NCI-H345 treated with DMSO at 0.1 percent for 48 hours (cell line): ENCODE measurements around the gene YPEL3.
A peak's percentile ranks its signal among the peaks of the same experiment; 100 is the strongest.

ENCODE experiments used
- DNase-seq: peaks from one replicate; lab custom pipeline; 2025; ENCODE audit not compliant: unreplicated experiment; lab: John Stamatoyannopoulos, UW

YPEL3 gene

DNA sequence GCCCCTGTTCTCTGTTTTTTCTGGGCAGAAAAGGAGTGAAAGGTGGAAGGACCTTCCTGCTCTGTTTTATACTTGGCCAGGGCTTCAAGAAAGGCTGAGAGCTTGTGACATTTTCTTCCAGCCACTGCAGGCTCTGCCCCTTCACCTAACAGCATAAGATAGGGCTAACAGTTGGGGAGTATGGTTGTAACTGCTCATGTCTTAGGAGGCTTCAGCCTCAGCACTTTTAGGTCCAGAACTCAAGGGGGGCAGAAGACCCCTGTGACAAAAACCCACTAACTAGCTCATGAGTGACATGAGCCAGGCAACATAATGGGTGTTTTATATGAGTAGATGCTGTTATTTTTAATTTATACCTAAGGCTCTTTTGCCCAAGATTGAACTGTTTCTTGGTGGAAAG is 25.5 kb downstream of the YPEL3 start:
- DNase-seq, result no peak

DNA sequence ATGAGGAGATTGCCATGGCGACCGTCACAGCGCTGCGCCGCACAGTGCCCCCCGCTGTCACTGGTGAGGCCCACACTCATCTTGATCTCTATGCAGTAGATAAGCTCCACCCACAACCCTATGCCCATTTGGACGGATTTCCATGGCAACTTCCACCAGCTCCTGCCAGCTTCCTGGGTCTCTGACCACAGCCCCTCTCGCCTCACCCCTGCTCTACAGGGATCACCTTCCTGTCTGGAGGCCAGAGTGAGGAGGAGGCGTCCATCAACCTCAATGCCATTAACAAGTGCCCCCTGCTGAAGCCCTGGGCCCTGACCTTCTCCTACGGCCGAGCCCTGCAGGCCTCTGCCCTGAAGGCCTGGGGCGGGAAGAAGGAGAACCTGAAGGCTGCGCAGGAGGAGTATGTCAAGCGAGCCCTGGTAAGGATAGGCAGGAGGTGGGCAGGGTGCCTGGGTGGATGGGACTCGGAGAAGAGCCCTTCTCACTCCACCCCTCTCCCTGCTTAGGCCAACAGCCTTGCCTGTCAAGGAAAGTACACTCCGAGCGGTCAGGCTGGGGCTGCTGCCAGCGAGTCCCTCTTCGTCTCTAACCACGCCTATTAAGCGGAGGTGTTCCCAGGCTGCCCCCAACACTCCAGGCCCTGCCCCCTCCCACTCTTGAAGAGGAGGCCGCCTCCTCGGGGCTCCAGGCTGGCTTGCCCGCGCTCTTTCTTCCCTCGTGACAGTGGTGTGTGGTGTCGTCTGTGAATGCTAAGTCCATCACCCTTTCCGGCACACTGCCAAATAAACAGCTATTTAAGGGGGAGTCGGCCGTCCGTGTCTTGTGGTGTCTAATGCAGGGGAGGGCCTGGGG is 26.2 kb downstream of the YPEL3 start:
- DNase-seq, result no peak

DNA sequence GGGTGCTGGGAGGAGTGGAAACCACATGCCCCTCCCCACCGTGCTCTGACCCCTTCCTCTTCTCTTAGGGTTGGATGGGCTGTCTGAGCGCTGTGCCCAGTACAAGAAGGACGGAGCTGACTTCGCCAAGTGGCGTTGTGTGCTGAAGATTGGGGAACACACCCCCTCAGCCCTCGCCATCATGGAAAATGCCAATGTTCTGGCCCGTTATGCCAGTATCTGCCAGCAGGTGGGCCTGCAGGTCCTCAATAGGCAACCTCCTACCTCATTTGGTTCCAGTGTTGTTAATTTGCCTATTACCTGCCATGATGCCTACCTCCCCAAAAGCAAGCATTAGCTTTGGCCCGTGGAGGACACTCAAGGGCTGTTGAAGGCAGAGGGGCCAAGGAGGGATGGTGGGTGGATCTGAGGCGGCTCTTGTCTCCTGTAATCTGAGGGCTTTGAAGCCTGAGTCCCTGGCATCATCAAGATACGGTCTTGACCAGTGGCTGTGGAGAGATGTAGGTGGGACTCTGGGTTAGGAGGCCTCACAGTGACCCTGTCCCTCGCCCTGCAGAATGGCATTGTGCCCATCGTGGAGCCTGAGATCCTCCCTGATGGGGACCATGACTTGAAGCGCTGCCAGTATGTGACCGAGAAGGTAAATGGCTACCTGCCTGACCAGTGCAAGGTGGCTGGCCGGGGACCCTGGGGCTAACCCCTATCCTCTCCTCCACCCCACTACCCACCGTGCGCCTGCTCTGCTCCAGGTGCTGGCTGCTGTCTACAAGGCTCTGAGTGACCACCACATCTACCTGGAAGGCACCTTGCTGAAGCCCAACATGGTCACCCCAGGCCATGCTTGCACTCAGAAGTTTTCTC is 27.0 kb downstream of the YPEL3 start:
- no peak for DNase-seq

DNA sequence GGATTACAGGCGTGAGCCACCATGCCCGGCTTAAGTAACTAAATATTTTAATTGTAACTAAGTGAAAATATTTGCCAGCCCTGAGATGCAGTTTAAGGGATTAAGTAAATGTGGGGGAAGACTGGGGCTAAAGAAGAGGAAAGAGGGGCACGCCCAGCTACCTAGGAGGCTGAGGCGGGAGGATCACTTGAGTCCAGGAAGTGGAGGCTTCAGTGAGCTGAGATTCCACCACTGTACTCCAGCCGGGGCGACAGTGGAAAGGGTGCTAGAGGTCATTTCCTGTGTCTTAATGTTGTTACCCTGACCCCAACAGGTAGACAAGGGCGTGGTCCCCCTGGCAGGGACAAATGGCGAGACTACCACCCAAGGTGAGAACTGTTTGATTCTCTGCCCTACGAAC is 27.7 kb downstream of the YPEL3 start:
- DNase-seq, result no peak

DNA sequence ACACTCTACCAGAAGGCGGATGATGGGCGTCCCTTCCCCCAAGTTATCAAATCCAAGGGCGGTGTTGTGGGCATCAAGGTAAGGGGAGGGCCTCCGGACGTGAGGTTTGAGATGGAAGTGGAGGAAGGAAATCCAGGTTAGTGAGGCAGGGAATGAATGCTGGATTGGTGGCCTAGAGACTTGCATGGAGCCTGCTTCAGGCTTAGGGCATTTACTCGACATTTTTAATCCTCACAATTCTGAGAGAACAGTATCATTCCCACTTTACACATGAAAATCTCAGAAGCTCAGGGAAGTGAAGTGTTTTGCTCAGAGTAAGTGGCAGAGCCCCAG is 28.5 kb downstream of the YPEL3 start:
- DNase-seq, result no peak

DNA sequence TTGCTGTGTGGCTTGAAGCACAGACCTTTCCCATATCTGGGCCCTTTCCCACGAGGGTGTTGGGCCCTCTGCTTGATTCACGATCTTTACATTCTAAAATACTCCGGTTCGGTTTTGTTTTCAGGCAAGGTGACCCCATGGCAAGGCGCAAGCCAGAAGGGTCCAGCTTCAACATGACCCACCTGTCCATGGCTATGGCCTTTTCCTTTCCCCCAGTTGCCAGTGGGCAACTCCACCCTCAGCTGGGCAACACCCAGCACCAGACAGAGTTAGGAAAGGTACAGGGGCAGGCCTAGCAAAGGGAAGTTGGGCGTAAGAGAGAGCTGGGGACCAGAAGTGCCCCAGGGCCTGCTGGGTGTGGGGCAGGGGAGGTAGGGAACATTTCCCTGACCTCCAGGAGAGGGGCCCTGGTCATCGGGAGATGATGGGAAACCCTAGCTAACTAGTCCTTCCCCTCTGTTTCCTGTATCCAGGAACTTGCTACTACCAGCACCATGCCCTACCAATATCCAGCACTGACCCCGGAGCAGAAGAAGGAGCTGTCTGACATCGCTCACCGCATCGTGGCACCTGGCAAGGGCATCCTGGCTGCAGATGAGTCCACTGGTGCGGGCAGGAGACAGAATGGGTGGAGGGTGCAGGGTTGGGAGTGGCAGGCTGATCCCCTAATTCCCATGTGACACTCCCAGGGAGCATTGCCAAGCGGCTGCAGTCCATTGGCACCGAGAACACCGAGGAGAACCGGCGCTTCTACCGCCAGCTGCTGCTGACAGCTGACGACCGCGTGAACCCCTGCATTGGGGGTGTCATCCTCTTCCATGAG is 29.0 kb downstream of the YPEL3 start:
- no peak for DNase-seq

DNA sequence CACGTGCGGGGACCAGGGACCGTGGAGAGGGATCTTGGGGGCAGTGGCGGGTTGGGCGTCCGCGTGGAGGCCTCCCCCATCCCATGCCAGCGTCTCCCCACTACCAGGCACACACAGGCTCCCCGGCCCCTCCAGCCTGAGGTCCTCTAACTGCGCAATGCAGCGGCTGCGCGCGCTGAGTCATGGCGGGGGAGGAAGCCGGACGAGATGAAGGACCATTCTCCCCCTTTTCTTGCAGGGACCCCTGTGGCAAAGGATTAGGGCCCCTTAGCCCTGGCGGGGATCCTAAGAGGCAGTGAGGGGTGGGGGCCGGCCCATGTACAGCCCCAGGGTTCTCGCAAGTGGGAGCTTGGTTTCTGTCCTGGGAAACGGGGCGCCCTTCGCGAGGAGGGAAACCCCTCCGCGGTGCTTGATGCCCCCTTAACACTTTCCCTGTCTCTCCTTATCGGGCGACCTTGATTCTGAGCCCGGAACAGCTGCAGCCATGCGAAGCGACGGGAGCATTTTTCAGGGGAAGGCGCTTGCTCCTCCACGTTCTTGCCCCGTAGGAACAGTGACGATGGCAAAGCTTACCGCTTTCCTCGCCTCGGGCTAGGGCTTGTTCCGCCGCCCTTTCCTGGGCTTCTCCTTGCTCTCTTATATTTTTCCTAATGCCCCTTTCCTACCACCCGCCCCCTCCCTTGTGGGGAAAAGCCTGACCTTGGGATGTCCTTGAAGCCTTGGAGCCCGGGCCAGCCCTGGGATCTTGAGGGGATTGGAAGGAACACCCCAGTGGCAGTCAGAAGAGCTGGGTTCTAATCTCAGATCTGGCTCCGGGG is 29.9 kb downstream of the YPEL3 start:
- no peak for DNase-seq

DNA sequence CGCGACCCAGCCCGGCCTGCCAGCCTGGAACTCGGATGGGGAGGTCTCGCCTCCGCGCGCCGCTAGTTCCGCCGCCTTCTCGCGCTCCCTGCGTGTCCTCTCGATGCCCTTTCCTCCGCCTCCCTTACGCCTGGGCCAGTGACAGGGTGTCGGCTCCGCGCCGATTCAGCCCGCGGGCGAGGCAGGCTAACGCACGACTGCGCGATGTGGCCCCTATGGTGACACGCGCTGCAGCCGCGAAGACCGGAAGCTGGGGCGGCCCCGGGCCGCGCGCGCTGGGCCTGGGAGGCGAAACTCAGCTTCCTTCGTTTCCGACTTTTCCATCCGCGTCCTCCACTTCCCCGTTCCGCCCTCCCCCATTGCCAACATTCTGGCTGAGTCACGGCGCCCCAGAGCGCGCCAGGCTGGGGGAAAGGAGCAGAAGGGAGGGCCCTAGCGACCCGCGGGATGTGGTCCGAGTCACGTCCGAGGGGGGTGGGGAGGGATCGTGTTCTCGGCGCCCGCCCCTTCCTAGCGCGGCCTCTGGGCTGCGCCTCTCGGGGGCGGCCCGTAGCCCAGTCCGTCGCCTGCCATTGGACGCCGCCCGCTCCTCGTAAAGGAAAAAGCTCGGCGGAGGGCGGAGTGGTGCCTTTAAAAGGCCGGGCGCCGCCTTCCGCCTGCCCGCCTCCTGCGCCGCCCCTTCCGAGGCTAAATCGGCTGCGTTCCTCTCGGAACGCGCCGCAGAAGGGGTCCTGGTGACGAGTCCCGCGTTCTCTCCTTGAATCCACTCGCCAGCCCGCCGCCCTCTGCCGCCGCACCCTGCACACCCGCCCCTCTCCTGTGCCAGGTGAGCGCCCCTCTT is 30.7 kb downstream of the YPEL3 start, which contains the start of gene ALDOA:
ALDOA (plus strand) TSS at position 659 of the 841 bp plus-strand sequence. CDS start 1,138 bp downstream, outside the sequence.
- peak; percentile 97 for DNase-seq

DNA sequence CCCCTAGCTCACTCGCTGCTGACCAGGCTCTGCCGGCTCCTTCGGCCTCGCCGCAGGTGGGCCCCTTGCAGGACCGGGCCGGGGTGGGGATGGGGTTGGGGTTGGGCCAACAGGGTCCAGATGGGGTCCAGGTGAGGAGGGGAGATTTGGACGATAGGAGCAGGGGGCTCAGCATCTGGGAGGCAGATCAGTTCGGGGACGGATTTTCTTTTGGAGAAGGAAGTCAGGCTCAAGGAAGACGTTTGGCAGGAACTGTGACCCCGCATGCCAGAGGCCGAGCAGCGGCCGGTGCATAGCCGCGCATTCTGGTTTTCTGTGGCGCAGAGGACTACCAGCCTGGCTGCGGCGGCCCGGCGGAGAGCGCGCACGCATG is 31.3 kb downstream of the YPEL3 start:
- DNase-seq, result no peak

DNA sequence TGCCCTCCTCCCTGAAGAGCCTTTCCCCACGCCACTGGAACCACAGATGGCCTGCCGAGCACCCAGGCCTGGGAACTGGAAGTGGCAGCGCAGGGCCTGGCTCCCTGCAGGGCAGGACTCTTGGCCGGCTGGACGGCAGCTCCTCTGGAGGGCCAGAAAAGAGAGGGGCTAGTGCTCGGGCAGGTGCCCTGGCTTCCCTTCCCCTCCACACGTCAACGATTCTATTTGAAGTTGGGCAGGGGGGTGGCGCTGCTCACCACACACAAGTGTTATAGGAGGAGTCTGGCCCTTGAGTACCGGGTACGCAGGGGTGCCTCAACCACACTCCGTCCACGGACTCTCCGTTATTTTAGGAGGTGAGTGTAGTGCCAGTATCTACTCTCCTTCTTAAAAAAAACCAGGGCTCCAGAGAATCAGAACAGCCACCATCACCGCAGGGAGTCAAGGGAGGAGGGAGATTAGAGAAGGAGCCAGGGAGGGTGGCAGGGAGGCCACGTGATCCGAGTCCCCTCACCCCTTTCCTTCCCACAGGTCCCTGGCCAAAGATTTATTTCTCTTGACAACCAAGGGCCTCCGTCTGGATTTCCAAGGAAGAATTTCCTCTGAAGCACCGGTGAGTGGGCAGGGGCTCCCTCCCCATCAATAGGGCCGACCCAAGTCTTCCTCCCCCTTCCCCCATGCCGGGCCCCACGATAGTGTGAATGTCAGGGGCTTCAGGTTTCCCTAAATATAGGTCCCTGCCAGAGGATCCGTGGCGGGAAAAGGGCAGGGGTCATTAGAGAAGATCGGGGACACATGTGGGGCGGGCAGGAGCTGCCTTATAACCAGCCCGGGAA is 31.9 kb downstream of the YPEL3 start:
- DNase-seq, result peak; percentile 39

DNA sequence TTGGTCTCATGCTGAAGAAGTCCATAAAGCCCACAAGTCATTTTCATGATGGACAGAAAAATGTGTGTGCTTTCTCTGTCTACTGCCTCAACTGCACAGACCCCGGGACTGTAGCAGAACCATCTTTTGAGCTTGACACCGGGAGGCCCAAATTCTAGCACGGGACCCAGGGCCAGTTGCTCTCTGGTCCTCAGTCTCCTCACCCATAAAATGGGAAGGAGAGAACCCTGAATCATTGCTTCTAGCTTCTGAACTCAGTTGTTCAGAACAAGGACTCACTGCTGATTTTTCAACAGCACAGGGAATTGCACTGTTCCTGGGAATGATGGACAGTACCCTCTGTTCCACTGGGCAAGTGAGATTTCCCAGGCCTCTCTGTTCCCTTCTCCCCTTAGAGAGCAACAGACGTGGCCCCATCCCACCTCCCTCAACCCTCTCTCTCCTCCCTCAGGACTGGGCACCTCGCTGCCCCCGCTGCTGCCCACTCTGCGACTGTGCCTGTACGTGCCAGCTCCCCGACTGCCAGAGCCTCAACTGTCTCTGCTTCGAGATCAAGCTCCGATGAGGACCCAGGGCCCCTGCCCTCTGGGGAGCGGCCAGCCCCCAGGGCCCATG is 32.6 kb downstream of the YPEL3 start:
- DNase-seq, result no peak

DNA sequence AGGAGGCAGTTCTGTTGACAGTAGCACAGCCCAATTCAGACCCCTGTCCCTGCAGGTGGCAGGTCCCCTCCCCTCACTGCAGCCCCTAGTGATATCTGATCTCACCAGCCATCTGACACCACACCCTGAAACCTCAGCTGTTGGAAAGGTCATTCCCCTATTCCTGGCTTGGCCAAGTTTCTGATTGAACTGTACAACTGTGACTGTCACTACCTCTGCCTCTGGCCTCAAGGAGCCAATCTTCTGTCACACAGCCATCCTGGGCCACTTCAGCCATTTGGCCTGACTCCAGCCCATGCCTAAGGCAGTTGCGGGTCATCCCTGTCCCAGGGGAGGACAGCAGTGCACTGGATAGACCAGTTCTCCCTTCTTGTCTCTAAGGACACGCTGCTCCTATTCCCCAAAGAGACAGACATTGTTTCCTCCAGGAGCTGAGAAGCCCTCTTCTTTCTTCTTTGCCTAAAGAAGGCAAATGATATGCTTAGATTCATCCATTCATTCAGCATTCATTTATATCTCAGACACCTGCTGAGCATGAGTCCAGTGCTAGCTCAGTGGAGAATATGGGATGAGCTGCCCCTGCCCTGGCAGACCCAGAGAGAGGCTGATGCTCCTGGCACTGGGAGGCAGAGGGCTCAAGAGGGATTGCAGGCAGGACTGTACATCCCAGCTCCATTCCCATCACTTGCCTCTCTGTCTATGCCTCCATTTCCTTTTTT is 35.0 kb downstream of the YPEL3 start:
- no peak for DNase-seq

DNA sequence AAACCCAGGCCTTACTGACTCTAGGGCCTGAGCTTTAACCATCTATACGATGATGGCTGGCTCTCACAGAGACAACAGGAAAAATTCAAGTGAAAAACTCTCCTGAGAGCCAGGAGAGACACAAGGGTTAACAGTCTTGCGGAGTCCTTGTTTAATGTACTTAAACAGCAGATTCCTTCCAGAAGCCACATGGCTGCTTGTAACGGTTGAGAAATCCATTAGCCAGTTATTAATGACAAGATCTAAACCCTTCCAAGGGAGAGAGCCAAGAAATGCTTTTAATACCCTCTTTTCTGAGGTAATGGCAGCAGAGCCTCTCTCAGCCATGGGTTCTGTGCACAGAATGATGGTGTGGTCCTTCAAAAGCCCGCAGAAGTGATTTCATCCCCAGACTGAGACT is 35.7 kb downstream of the YPEL3 start:
- no peak for DNase-seq

DNA sequence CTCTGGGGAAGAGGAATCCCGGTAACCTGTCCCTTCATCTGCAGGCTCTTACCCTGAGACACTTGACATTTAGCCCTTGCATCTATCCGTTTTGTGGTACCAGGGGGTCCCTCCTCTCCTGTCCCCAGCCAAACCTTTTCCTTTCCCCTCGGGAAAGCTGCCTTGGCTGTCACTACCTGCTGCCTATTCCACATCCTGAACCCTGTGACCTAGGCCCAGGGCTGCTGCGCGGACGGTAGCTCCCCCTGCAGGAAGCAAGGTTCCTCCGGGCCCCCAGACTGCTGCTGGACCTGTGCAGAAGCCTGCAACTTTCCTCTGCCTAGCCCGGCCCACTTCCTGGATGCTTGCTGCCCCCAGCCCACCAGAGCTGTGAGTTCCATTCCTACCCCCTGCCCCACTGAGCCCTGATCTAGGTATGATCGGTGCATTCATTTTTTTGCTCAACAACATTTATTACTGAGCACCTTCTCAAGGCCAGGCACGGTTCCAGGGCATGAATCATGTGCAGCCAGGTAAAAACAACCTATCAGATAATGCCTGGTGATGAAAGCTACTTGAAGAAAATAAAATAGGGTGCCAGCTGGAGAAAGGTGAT is 41.0 kb downstream of the YPEL3 start:
- DNase-seq, result no peak

DNA sequence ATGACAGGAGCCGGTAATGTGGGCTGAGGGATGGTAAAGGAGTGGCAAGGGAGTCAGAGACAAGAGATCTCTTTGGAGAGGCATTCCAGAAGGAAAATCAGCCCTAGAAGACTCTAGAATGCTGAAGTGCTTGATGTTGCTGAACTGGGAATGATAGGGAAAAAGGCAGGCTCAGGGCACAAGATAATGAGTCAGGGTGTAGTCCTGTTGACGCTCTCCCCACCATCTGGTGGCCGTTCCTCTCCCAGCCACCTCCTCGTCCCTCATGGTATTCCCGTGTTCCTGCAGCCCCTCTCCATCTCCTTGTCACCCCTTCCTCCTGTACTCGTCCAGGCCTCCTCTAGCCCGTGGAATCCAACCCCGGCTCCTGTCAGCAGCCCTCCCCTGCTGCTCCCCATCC is 41.6 kb downstream of the YPEL3 start:
- no peak for DNase-seq

DNA sequence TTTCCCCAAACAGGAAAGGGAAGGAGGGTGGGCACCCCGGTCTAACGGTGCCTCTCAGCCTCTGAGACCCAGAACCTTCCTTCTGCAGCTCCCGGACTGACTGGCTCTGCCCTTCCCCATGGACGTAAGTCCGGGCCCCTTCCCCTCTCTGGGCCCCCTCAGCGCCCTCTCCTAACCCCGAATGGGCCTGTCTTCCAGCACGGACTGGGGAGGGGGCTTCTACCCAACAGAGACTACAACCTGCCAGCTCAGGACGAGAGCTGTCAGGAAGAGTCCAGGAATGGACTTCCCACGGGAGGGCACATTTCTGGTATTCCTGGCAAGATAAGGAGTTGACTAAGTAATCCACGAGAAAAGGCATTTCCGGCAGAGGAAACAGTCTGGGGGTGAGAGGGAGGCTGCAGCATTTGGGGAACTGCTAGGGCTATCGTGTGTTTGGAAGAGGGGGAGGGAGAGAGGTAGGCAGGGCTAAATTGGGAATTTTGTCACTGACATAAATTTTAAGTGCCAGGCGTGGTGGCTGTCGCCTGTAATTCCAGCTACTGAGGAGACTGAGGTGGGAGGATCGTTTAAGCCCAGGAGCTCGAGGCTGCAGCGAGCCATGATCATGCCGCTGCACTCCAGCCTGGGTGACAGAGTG is 42.5 kb downstream of the YPEL3 start:
- DNase-seq, result no peak
